ENCODE measurements around the gene HAO2.
"Not testable (repeated sequence)": the region's sequence is repeated elsewhere in the genome, so short reads cannot be mapped to it uniquely, and the experiment has no call there.

The HAO2 gene

GRCh38 chr1:119368554-119368953 is at the start of gene HAO2:
TSS of gene HAO2 (plus strand) at chr1:119368785. CDS start at chr1:119381086, 12,301 bp downstream.
- no peak for DNase-seq

- DNase-seq = no peak
Measured at GRCh38 chr1:119320100-119320499, 48.5 kb upstream of the HAO2 start.

DNA sequence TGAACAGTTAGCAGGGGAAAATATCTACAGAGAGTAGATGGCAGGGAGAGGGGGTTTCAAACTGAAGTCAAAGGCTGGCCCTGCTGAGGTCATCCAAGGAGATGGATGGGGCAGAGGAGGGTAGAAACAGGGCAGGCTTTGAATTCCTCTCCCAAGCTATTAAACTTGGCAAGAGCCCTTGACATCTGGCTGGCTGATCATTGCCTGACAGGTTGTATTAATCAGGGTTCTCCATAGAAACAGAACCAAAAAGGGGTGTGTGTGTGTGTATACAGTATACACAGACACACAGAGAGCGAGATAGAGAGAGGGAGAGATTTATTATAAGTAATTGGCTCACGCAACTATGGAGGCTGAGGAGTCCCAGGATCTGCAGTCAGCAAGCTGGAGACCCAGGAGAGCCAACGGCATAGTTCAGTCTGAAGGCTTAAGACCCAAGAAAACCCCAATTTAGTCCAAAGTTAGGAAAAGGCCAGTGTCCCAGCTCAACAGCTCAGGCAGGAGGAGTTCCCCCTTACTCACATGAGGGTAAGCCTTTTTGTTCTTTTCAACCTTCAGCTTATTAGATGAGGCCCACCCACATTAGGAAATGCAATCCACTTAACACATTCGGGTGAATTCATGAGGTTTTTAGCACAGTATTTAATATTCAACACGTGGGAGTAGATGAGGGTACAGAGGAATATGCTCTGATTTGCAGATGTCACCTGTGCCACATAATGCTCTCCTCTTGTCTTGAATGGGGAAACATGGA is 46.7 kb upstream of the HAO2 start:
- no peak for DNase-seq

- no peak for DNase-seq
Measured at GRCh38 chr1:119323216-119323982, 45.2 kb upstream of the HAO2 start.

- DNase-seq = no peak
Measured at GRCh38 chr1:119324198-119324597, 44.4 kb upstream of the HAO2 start.

DNA sequence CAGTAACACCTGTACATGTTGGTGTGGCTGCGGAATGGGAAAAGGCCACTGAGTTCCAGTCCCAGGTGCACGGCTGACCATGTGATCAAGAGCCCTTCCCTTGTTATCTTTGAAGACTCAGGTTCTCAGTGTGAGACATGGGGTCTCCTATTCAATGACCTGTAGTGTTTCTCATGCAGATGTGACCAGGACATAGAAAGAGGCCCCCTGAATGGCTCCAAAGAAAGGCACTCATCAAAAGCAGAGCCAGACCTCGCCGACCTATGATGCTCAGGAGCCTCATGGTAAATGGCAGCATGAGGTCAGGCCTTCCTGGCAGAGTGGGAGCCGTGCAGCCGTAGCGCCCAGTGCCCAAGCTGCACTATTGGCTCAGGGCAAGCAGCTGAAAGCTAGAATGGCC is 42.3 kb upstream of the HAO2 start:
- DNase-seq = no peak

GRCh38 chr1:119327094-119327449 is 41.5 kb upstream of the HAO2 start:
- DNase-seq = no peak

DNA sequence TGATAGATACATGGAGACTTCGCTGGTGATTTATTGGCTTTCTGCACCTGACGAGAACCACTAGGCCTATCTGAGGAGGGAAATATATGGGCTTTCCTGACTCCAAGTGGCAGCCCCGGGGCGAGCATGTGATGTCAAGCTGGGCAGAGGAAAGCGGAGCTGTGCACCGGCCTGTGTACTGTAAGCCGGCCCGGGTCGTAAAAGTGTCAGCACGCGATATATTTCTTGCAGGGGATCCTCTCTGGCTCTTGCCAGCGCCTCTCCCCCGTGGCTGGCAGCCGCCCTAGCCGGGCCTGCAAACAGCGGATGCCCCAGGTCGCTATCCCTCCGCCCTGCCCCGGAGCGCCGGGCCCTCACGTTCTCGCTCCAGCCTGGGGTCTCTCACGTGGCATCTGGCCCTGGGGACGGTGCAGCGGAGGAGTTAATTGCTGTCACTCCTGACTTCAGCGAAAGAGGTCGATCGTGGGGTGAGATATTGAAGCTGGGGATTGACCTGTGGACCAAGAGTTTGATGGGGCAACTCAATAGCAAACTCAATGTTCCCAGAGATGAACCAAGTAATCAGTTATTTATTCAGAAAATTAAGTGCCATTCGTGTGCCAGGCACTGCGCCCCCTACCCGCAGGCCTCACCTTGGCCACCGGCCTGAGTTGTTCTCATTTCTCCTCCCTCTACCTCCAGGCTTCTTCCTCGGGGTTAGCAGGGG is 41.0 kb upstream of the HAO2 start:
- peak; percentile 48 for DNase-seq

DNA sequence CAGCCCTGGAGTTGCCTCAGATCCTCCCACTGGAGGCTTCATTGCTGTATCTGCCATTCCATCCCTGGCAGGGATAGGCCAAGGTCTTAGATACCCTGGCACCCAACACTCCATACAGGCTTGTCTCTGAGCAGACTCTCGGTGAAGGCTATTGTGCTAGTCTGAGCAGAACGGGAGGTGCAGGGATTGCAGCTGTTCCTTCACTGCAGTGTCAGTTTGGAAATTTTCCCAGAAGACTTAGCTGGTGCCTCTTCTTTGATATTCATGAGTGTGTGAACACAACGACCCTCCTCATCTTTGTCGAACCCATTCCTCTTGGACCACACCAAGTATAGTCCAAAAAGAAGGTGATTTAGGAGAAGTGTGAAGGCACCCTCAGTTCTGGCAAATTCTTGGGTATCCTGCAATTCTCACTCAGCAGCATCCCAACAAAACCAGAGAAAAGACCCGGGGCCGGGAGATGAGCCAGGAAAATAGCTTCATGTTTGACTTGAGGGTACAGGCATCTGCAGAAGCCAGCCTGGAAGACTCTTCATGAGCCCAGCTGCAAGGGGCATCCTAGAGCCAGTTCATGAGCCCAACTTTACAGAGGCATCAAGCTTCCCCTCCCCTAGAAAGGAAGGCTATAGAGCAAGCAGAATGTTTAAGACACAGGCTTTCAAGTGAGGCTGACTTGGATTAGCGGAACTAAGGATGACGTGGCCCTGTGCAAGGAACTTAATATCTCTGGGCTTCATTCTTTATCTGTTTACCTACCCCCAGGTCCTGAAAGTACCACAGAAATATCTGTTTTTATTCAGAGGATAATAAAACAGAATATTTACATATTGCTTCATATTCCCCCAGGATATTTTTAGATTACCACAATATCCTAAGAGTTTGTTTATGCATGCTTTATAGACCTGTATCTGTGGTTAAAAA is 38.8 kb upstream of the HAO2 start:
- DNase-seq = no peak

- no peak for DNase-seq
Measured at GRCh38 chr1:119330466-119331189, 38.0 kb upstream of the HAO2 start.

DNA sequence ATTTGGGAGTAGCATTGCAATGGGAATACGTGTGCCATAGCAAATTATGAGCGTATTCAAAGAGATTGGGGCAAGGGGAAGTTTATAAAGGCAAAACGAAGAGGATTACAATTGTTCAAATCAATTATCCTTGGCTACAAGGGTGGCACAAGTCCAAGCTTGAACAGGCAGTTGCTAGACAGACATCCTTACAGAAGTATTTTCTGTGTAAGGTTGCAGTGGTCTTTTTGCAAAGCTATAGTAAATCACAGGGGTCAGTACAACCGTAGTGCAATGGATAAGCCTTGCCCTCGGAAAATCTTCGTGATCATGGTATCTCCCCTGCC is 37.4 kb upstream of the HAO2 start:
- no peak for DNase-seq

- DNase-seq = no peak
Measured at GRCh38 chr1:119331915-119332314, 36.7 kb upstream of the HAO2 start.

DNA sequence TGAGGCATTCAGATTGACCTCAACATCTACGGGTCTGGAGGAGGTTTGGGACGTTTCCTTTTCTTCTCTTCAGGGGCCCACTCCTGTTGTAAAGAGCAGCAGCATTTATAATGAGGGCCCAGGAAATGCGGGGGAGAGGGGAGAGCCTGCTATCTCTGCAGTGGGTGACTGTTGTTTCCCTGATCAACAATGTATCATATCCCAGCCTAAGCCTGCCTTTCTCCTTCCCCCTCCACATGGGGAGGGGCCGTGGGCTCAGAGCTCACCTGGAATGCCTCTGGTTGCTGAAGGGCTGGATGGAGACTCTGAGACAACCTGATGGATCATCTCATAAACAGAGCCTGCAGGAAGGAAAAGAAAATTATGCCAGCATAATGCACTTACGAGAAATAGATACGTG is 36.0 kb upstream of the HAO2 start:
- no peak for DNase-seq

DNA sequence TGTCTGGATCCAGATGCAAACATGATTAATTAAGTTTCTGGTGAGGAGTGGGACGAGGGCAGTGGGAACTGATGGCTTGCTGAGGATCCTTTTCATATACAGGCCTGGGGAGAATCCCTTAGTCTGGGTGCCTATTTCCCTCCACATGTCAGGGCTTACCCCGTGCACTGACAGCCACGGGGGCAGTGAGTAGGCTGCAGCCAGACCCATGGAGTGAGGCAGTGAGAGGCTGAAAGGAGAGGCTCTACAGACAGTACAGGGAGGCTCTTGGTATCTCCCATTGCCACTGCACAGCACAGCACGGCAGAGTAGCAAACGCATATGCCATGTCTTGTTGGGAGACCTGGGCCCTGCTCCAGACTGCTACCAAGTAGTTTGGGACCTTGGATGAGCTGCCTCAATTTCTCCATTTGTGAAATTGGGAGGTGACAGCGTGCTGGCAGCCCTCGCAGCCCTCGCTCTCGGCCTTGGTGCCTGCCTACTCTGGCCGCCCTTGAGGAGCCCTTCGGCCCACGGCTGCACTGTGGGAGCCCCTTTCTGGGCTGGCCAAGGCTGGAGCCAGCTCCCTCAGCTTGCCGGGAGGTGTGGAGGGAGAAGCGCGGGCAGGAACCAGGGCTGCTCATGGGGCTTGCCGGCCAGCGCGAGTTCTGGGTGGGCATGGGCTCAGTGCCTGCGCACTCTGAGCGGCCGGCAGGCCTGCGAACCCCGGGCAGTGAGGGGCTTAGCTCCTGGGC is 35.3 kb upstream of the HAO2 start:
- no peak for DNase-seq

GRCh38 chr1:119333897-119334250 is 34.7 kb upstream of the HAO2 start:
- DNase-seq = not testable (repeated sequence)

DNA sequence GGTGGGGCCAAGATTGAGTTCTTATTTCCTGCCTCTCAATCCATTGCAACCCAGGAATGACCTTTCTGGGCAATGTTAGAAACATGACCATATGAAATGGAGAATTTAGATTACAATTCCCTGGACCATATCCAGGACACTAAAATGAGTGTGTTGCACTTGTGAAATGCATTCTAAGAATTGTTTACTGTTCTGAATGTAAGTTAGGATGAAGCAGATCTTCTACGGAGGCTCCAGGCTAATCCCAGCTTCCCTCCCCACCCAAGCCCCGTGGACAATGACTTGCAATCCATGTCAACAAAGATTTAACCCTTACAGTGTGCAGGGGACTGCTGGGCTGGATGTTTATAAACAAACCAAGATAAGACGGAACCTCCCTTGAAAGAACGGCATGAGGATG is 31.7 kb upstream of the HAO2 start:
- no peak for DNase-seq

GRCh38 chr1:119338004-119338403 is 30.6 kb upstream of the HAO2 start:
- DNase-seq = no peak

GRCh38 chr1:119338757-119339156 is 29.8 kb upstream of the HAO2 start:
- DNase-seq = no peak

DNA sequence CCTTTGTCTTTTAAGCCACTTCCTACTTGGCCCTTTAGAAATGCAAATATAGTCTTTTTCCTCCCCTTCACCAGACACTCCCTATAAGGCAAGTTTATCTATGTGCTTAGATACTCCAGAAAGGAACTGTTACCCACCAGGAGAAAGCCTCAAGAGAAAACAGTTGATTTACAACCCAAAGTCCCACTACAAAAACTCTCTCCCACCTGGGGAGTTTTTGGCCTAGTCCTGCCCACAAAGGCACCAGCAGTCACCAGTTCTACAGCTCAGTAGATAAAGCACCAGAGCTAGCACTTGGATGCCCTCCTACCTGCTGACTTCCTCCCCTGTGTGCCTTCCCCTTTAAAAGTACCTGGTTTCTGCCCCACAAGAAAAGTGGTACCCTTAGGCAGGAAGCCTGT is 27.7 kb upstream of the HAO2 start:
- no peak for DNase-seq

GRCh38 chr1:119341372-119341947 is 27.1 kb upstream of the HAO2 start:
- DNase-seq = no peak

DNA sequence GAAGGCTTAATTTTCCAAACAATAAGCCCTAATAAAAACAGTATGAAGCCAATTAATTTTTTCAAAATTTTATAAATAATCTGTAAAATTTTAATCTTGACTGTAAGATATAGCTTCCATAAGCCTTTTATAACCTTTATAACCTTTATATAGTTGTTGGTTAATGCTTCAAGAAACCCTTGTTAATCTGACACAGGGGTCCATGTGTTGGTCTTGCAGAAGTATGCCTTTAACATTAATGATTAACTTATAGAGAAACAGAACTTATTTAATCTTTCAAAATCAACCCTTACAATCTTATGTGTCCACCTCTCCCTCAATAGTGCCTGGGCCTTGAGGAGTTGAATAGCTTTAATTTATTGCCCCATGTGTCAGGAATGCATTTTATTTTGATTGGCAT is 23.2 kb upstream of the HAO2 start:
- no peak for DNase-seq
